ENCODE results near the gene TUBA3E.
"Not testable (repeated sequence)": the region's sequence is repeated elsewhere in the genome, so short reads cannot be mapped to it uniquely, and the experiment has no call there.

The TUBA3E gene

DNA sequence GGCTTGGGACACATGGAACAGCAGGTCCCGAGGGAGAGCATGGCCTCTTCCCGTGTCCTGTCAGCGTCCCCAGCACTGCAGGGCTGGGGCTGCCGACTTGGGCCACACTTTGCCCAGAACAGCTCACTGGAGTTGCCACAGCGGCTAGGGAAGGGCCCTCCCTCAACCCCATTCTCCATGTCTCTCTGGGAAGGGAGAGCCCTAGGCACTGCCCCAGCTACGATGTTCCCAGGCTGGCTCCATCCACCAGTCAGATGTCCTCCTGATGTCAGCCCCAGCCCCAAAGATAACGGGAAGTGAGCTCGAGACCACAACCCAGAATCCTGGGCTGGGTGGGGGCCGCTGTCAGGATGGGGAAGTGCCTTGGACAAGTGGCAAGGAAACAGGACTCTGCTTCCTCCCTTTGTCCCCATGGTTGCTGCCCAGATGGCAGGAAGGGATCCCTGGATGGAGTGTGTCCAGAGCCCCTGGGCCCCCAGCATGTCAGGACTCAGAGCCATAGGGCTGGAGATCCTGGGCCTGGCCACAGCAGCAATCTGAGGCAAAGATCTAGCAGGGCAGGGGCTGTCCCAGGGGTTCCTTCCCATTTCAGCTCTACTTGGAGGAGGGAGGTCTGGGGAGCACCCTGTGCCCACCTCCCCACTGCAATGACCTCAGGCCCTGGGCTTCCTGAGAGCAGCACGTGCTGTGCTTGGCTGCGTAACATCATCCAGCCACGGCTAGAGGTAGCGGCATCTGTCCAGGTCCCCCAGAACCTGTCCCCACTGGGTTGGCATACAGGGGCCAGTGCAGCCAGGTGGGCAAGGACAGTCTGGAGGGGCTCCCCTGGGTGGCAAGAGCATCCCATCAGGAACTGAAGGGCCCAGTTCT is 55.6 kb downstream of the TUBA3E start:
- DNase-seq, result not testable (repeated sequence)
